IMR-90 (cell line): ENCODE data around the gene R3HDM2. TPM values are rescaled to one million over a fixed set of nuclear protein-coding genes. Genes with fewer than 3 reads are reported as not detected.

Experiments used
- ATAC-seq: fragments of 200-7000 bp; cut with Tn5 transposase; 2 replicates; pipeline ENCODE4 v1.9.1; 2020; ENCODE audit warnings: low read depth, mild to moderate bottlenecking, moderate library complexity
- BruUV-seq: library from RNA; stranded (reverse); fragments of 400-500 nt; replicated peaks from 2 replicates; lab custom pipeline; 2021; lab: Mats Ljungman, UMichigan
- CTCF ChIA-PET: fragments of 300-600 bp; formaldehyde crosslinking; extraction: SDS; loops from one replicate; lab custom pipeline; 2021; ENCODE audit warnings: antibody characterized with exemption; lab: Yijun Ruan, JAX
- POLR2A ChIA-PET: fragments of 300-600 bp; sonication (Branson Sonifier 250); formaldehyde crosslinking; loops from one replicate; lab custom pipeline; 2022; ENCODE audit warnings: antibody characterized with exemption; ENCODE audit not compliant: unreplicated experiment; lab: Charles Lee
- DNase-seq: peaks from one replicate; pipeline ENCODE4 v3.0.0; 2013
- H2AFZ ChIP-seq: replicated peaks from 2 replicates; pipeline ENCODE3; 2013; ENCODE audit warnings: low read length, mild to moderate bottlenecking; ENCODE audit not compliant: poor library complexity
- H2AK5ac ChIP-seq: 2 replicates; pipeline ENCODE4 v1.6.1; 2013; ENCODE audit warnings: low read depth, low read length, inconsistent platforms
- H2AK9ac ChIP-seq: replicated peaks from 2 replicates; pipeline ENCODE3; 2013; ENCODE audit warnings: mild to moderate bottlenecking, low read depth, low read length, moderate library complexity; ENCODE audit not compliant: poor library complexity
- H2BK120ac ChIP-seq: 2 replicates; pipeline ENCODE4 v1.6.1; 2013; ENCODE audit warnings: low read depth, low read length, inconsistent platforms
- H2BK15ac ChIP-seq: 3 replicates; pipeline ENCODE4 v1.6.1; 2013; ENCODE audit warnings: low read depth, low read length, inconsistent platforms
- H2BK20ac ChIP-seq: 2 replicates; pipeline ENCODE4 v1.6.1; 2013; ENCODE audit warnings: low read depth, mild to moderate bottlenecking, inconsistent platforms, low read length, moderate library complexity
- H2BK5ac ChIP-seq: 2 replicates; pipeline ENCODE4 v1.6.1; 2013; ENCODE audit warnings: mild to moderate bottlenecking, low read depth, low read length, inconsistent platforms; ENCODE audit not compliant: poor library complexity, severe bottlenecking
- H3K14ac ChIP-seq: replicated peaks from 2 replicates; pipeline ENCODE4 v1.6.1; 2013; ENCODE audit warnings: low read depth, low read length, inconsistent platforms
- H3K18ac ChIP-seq: 2 replicates; pipeline ENCODE4 v1.6.1; 2013; ENCODE audit warnings: low read depth, low read length, control low read depth
- H3K23ac ChIP-seq: 2 replicates; pipeline ENCODE4 v1.6.1; 2013; ENCODE audit warnings: low read depth, low read length, inconsistent platforms
- H3K27ac ChIP-seq: 2 replicates; pipeline ENCODE4 v1.5.1; 2013; ENCODE audit warnings: mild to moderate bottlenecking, control low read depth, low read length; ENCODE audit not compliant: insufficient read depth
- H3K27me3 ChIP-seq: 2 replicates; pipeline ENCODE4 v1.6.1; 2013; ENCODE audit warnings: low read length; ENCODE audit not compliant: control insufficient read depth, insufficient read depth
- H3K36me3 ChIP-seq: 2 replicates; pipeline ENCODE4 v1.6.1; 2013; ENCODE audit warnings: low read length, mixed read lengths; ENCODE audit not compliant: control insufficient read depth, insufficient read depth
- H3K4ac ChIP-seq: 2 replicates; pipeline ENCODE4 v1.6.1; 2013; ENCODE audit warnings: low read depth, low read length, inconsistent platforms
- H3K4me1 ChIP-seq: 2 replicates; pipeline ENCODE4 v1.6.1; 2013; ENCODE audit warnings: low read length, mixed read lengths; ENCODE audit not compliant: control insufficient read depth, insufficient read depth
- H3K4me2 ChIP-seq: 2 replicates; pipeline ENCODE4 v1.6.1; 2013; ENCODE audit warnings: low read depth, mild to moderate bottlenecking, control low read depth, low read length, moderate library complexity
- H3K4me3 ChIP-seq: 2 replicates; pipeline ENCODE4 v1.5.1; 2013; ENCODE audit warnings: low read depth, mild to moderate bottlenecking, control low read depth, low read length, moderate library complexity; ENCODE audit not compliant: insufficient read depth
- H3K56ac ChIP-seq: 2 replicates; pipeline ENCODE4 v1.6.1; 2013; ENCODE audit warnings: low read length, inconsistent platforms; ENCODE audit not compliant: insufficient read depth; ENCODE audit errors: extremely low read depth
- H3K79me1 ChIP-seq, 2 experiments: 2 replicates each; pipeline ENCODE4 v1.6.1; 2013; ENCODE audit warnings: low read length in 2 of 2, inconsistent platforms in 1 of 2, low read depth in 1 of 2
- H3K9ac ChIP-seq: 2 replicates; pipeline ENCODE4 v1.6.1; 2013; ENCODE audit warnings: low read depth, low read length, control low read depth
- H3K9me1 ChIP-seq: 2 replicates; pipeline ENCODE4 v1.6.1; 2013; ENCODE audit warnings: low read length, inconsistent platforms; ENCODE audit not compliant: insufficient read depth
- H3K9me3 ChIP-seq: 2 replicates; pipeline ENCODE4 v1.6.1; 2013; ENCODE audit warnings: low read length; ENCODE audit not compliant: control insufficient read depth, insufficient read depth
- H4K20me1 ChIP-seq: 2 replicates; pipeline ENCODE4 v1.6.1; 2013; ENCODE audit warnings: low read length, inconsistent platforms; ENCODE audit not compliant: insufficient read depth
- H4K5ac ChIP-seq: 2 replicates; pipeline ENCODE4 v1.6.1; 2013; ENCODE audit warnings: mild to moderate bottlenecking, low read depth, low read length, control low read depth
- H4K8ac ChIP-seq, 2 experiments: 2 replicates each; pipeline ENCODE4 v1.6.1; 2013; ENCODE audit warnings: low read depth in 2 of 2, low read length in 2 of 2, control low read depth in 1 of 2, inconsistent platforms in 1 of 2
- H4K91ac ChIP-seq: 2 replicates; pipeline ENCODE4 v1.6.1; 2013; ENCODE audit warnings: low read depth, low read length, inconsistent platforms; ENCODE audit not compliant: insufficient read depth
- CHD1 ChIP-seq: IDR thresholded peaks from 2 replicates; pipeline ENCODE4 v1.6.1; 2012; ENCODE audit warnings: low read depth, low read length, improper control_type of control experiment
- FOS ChIP-seq: fragments of 150-350 bp; IDR thresholded peaks from 2 replicates; pipeline ENCODE4 v1.6.1; 2016; ENCODE audit warnings: low read depth, low read length
- POLR2A ChIP-seq: IDR thresholded peaks from 2 replicates; pipeline ENCODE4 v1.6.1; 2012; ENCODE audit warnings: mild to moderate bottlenecking, low read depth, low read length
- RAD21 ChIP-seq: IDR thresholded peaks from 2 replicates; pipeline ENCODE4 v1.6.1; 2012; ENCODE audit warnings: low read length, improper control_type of control experiment
- RCOR1 ChIP-seq: IDR thresholded peaks from 2 replicates; pipeline ENCODE4 v1.6.1; 2012; ENCODE audit warnings: mild to moderate bottlenecking, low read length, improper control_type of control experiment; ENCODE audit not compliant: insufficient replicate concordance
- WGBS, 2 experiments: methylation state at CpG; one replicate each; pipeline versions ENCODE4 v1.1.5 to v1.1.7; 2013; ENCODE audit warnings: missing lambda C conversion rate in 2 of 2; ENCODE audit not compliant: insufficient read length in 1 of 2; ENCODE audit errors: extremely low coverage in 2 of 2; 5-methylcytosine and 5-hydroxymethylcytosine counted together
- dilution Hi-C: fragments of 300-500 bp; cut with HindIII; formaldehyde crosslinking; loops from one replicate; pipeline ENCODE4 v1.14.3; 2018; ENCODE audit warnings: low sequenced_read_pairs; ENCODE audit not compliant: unreplicated experiment
- in situ Hi-C: fragments of 300-500 bp; cut with MboI; formaldehyde crosslinking; loops from 3 replicates; pipeline ENCODE4 v1.14.3; 2019; ENCODE audit warnings: low sequenced_read_pairs, inconsistent platforms, mixed read lengths
- intact Hi-C: fragments of 100-400 bp; cut with micrococcal nuclease; formaldehyde crosslinking; loops from 2 replicates; pipeline ENCODE4 v1.10.0; 2022
- polyA plus RNA-seq, 3 experiments: library from polyadenylated mRNA; depleted of rRNA; stranded (reverse); fragments of >200 nt; gene quantifications; 2 replicates each; pipeline ENCODE4 v1.2.3, GENCODE V29; 2012; ENCODE audit warnings: low replicate concordance in 1 of 3
- total RNA-seq: library from RNA; depleted of rRNA; stranded (reverse); fragments of >200 nt; gene quantifications from 2 replicates; pipeline ENCODE4 v1.2.3, GENCODE V29; 2012
- TF ChIP-seq, protein P1 (sequence below): fragments of 150-350 bp; IDR thresholded peaks from 2 replicates; pipeline ENCODE4 v1.6.1; 2016; ENCODE audit warnings: low read depth, mild to moderate bottlenecking, low read length, moderate library complexity, borderline replicate concordance

R3HDM2 gene
- total and polyA plus RNA-seq, 2 of the 4 experiments (the other 2 are of a cell fraction) = 7.5 to 28.4 TPM

GRCh38 chr12:57369202-57369601, 61.6 kb downstream of the R3HDM2 start:
- H3K9me1 ChIP-seq = peaks cover 5% of the 10 kb centered on the region; the same call in 1 of the 2 replicates
- no peak overlapping the region for H2BK20ac ChIP-seq
- H2AFZ ChIP-seq = no peak overlapping the region
- no peak overlapping the region for H2BK5ac ChIP-seq
- in situ Hi-C loops = no loop called here
- BruUV-seq = no TSS peak
- no peak overlapping the region for H2AK5ac ChIP-seq
- dilution Hi-C loops = no loop called here
- no peaks in the 10 kb centered on the region for H3K27me3 ChIP-seq
- peaks cover 8% of the 10 kb centered on the region for H3K4me1 ChIP-seq
- no peak overlapping the region for H3K23ac ChIP-seq
- WGBS, 2 experiments = 100% methylated on average over 1 of the region's 3 CpGs; no CpG with 5 or more reads in 1 of the 2 experiments
- H3K9me3 ChIP-seq = peaks cover 4% of the 10 kb centered on the region
- H2BK15ac ChIP-seq = no peak overlapping the region
- ChIA-PET CTCF (no interaction called here), POLR2A (interaction anchor here (0.6 kb wide), 1 partner anchor 9 kb away, joined by 4 read pairs; no protein-coding TSS in a partner anchor)
- H3K9ac ChIP-seq = no peak overlapping the region
- TF ChIP-seq RAD21 (no peak), CHD1 (no peak), FOS (no peak), POLR2A (no peak), RCOR1 (no peak)
- TF ChIP-seq, protein P1, sequence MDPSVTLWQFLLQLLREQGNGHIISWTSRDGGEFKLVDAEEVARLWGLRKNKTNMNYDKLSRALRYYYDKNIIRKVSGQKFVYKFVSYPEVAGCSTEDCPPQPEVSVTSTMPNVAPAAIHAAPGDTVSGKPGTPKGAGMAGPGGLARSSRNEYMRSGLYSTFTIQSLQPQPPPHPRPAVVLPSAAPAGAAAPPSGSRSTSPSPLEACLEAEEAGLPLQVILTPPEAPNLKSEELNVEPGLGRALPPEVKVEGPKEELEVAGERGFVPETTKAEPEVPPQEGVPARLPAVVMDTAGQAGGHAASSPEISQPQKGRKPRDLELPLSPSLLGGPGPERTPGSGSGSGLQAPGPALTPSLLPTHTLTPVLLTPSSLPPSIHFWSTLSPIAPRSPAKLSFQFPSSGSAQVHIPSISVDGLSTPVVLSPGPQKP = no peak
- no peak overlapping the region for H3K4me2 ChIP-seq
- H4K20me1 ChIP-seq = no peaks in the 10 kb centered on the region
- no peak overlapping the region for H2AK9ac ChIP-seq
- no peak overlapping the region for H3K27ac ChIP-seq
- intact Hi-C loops = no loop called here
- H3K14ac ChIP-seq = no peak overlapping the region
- no peak overlapping the region for H3K4ac ChIP-seq
- peaks cover 20 to 39% of the 10 kb centered on the region in 2 experiments for H3K79me1 ChIP-seq
- ATAC-seq (no peak), DNase-seq (no peak)
- no peak overlapping the region for H4K8ac ChIP-seq
- H3K18ac ChIP-seq = no peak overlapping the region
- no peak overlapping the region for H3K4me3 ChIP-seq
- H4K5ac ChIP-seq = no peak overlapping the region
- peaks cover 2% of the 10 kb centered on the region; the same call in 1 of the 2 replicates for H3K36me3 ChIP-seq
- no peak overlapping the region for H4K91ac ChIP-seq
- H3K56ac ChIP-seq = no peak overlapping the region
- no peak overlapping the region for H2BK120ac ChIP-seq
